GM21423 (cell line): ENCODE measurements around the gene MON2.

ENCODE experiments used
- ATAC-seq: cut with Tn5 transposase; IDR thresholded peaks from one replicate; pipeline ENCODE4 v1.9.1; 2021; ENCODE audit warnings: mild to moderate bottlenecking, moderate library complexity; ENCODE audit not compliant: unreplicated experiment

The MON2 gene

DNA sequence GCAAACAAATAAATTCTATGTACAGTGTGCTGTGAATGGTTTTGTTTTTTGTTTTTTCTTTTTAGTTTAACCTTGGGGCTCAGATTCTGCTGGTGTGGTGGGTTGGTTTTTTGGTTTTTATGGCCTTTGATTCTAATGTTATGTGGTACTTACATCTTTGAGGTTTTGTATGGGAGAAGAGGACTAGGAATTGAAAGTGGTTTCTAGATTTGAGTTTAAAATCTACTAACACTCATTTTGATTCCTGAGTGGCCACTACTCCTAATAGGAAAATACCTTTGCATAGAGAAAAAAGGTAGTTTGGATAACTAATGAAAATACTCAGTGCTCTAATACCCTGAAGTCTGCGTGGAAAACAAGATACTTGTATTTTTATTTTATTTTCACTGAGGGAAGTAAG, 137.7 kb downstream of the MON2 start:
- ATAC-seq: no peak

DNA sequence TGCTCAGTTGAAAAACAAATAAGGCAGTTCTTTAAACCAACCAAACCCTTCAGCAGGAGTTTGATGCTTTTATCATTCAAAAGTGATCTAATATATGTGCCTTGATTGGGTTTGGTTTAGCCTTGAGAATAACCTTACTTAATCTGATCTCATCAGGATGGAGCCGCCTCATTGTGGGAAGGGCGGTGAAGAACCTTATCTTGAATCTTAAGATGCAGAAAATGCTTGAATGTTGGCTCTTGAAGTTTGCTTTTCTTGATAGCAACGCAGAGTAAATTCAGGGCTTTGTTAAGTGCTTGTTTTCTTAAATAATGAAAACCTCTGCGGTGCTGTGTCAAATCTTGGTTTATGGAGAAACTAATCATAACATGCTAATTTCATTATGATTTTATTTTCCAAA, 138.2 kb downstream of the MON2 start:
- ATAC-seq: no peak

DNA sequence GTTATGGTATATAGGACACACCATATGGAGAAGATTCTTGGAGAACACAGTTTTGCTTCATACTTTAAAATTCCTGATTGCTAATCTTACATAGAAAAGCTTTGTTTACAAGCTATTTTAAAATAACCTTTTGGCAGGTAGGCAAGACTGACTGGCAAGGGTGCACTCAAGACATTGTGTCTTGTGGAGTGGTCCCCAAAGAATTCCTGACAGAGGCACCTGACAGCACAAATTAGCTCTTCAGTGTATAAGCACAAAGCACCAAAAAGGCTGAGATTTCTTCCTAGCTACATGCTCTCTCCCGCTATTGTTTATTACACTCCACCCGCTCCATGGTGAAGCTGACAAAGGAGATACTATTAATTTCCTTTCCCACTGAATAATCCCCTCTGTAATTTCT, 139.4 kb downstream of the MON2 start:
- ATAC-seq: no peak

DNA sequence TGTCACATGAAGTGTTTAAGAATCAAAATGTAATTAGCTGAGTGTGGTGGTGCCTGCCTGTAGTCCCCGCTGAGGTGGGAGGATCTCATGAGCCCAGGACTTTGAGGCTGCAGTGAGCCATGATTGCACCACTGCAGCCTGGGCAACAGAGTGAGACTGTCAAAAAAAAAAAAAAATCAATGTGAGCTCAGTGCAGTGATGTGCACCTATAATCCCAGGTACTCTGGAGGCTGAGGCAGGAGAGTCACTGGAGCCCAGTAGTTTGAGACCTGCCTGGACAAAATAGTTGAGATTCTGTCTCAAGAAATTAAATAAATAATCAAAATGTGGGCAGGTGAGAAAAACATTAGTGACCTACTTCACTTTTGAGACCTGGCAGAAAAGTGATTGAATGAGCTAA, 140.0 kb downstream of the MON2 start:
- ATAC-seq: no peak

DNA sequence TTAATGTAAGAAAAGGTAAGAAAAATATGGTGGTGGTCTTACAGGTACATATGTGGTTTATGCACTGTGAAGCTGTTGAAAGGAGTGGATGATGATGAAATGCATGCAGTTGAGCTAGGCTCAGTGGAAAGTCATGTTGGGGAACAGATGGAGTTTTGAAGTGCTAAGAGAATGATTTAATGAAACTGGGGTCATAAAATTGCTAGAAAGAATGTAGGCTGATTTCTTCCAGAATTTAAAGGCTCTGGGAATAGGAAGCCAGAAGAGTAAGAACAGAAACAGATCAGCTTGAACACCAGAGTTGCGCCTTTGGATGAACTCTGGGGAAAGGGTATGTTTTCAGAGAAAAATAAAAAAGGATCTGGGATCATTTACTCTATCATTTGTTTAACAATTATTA, 146.5 kb downstream of the MON2 start:
- no peak for ATAC-seq

DNA sequence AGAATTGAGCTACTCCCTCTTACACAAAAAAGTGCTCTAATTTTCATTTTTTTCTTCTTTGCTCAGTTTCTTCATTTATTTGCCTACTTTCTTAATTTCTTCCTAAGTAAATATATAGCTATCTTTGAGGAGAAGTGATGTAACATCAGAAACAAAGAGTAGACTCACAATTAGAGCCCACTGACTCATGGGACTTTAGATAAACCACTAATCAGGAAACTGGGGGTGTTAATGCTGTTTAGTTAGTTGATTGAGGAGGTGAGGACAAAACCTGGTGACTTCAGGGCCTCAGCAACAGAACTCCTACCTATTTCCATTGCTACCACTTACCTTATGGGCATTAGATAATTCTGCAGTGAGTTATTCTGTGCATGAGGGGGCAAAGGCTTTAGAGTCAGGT, 151.7 kb downstream of the MON2 start:
- no peak for ATAC-seq

DNA sequence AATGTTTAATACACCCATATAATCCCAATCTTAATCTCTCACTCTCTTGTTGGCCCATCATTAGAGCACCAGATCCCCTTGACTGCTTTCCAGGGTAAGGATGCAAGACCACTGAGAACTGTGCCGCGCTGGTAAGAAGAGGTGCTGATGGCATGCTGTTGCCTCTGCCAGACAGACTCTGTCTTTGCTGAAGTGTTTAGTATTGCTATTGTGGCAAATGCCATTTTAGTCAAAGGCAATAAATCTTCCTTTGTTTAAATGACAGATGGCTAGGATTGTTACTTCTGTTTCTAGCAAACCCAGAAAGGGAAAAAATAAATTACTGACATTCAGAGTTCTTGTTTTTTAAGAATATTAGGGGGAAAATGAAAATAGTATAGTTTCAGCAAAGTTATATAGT, 152.3 kb downstream of the MON2 start:
- no peak for ATAC-seq

DNA sequence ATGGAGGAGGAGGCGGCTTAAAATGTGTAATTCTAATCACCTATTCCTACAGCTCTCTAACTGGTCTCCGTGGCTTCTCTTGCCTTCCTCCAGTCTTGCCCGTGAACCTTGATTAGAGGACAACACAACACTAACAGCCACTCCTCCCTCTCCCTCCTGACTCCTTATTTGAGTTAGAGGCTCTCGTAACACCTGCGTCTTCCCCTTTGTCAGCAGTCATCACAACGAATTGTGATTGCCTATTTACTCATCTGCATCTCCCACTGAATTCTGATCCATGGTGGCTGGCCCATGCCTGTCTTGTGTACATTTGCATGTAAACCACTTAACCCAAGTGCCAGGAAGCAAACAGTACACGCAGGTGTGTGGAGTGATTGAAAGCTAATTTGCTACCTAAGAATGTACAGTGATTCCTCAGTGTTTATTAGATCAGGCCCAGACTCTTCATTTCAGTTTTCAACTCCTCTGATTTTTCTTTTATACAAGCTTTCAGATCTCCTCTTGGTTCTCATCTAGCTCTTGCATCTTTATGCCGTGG, 154.5 kb downstream of the MON2 start:
- no peak for ATAC-seq

DNA sequence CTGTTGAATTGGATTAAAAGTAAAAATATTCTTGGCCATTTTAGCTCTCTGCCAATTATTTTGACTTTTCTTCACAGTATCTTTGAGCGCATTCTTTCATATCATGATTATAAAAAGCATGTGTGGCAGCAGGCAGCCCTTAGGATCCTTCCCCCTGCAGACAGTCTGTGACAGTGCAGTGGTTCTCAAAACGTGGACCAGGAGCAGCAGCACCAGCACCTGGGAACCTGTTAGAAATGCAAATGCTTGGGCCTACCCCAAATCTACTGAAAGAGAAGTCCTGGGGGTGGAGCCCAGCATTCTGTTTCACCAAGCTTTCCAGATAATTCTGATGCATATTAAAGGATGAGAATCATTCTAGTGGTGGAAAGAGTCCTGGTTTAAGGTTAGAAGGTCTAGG, 155.6 kb downstream of the MON2 start:
- ATAC-seq: no peak

DNA sequence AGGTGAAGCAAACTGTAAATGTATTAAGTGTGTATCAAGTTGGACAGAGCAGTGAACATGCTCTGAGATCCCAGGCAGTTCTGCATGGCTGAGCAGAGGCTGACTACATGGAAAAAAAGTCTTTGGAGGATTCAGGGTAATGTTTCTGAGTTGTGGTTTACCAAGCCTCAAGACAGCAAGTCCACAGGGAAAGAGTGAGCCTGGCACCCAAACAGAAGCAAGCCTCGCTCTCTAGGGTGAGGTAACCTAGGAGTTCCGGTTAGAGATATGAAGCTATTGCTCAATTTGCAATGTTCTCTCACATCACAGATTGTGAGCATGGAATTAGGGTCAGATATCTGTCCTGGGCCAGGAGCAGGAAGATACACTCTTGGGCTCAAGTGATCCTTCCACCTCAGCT, 158.6 kb downstream of the MON2 start:
- no peak for ATAC-seq

DNA sequence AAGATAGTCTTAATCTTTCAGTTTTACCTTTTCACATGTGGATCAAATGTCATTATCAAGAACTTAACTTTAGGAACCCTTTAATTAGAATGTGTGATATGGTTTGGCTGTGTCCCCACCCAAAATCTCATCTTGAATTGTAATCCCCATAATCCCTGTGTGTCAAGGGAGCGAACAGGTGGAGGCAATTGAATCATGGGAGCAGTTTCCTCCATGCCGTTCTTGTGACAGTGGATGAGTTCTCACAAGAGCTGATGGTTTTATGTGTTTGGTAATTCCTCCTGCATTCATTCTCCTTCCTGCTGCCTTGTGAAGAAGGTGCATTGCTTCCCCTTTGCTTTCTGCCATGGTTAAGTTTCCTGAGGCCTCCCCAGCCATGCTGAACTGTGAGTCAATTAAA, 160.6 kb downstream of the MON2 start:
- ATAC-seq: no peak

DNA sequence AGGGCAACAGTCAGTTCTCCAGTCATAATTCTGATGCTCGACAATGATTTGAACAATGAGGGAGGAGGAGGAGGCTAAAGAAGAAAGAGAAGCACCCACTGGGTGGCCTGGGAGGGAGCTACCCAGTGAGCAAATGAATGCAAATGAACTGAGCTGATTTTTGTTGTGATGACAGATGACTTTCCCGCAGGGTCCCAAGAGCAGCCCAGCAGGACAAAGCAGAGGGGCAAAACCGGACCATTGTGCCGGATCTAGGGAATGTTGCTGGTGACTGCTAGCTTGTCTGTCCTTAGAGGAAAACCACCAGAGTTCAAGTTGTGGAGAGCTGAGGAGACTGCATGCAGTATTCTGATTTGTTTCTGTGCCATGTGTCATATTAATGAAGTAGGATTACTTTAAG, 162.8 kb downstream of the MON2 start:
- no peak for ATAC-seq

DNA sequence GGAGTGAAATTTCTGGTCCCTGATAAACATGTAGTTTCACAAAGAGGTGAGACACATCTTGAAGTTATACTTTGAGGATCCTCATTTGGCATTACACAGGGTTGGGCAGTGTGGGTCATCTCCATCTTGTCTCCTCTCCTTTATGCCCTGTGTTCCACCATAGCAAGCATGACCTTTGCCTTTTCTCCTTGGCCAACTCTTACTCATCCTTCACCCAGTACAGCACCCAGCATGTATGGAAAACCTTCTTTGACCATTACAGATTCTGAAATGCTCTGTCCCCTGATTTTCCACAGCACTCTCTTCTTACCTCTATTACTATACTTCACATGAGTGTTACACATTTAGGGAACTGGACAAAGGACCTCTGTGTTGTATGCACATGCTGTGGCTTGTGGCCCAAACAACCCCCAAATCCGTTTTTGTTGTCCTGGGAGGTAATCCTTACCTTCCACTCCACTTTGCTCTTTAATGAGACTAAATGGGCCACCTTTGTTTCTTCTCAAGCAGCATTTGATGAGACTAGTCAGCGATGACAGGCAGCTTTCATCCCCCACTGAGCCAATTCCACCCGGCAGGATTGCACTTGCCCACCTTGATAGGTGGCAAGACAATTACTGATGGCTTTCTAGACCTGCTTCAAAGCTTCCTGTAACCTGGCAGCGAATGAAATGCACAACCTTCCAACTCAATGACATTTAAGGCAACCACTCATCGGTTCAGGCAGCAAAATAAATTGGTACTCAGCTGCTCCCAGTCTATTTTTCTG, 163.5 kb downstream of the MON2 start:
- no peak for ATAC-seq

DNA sequence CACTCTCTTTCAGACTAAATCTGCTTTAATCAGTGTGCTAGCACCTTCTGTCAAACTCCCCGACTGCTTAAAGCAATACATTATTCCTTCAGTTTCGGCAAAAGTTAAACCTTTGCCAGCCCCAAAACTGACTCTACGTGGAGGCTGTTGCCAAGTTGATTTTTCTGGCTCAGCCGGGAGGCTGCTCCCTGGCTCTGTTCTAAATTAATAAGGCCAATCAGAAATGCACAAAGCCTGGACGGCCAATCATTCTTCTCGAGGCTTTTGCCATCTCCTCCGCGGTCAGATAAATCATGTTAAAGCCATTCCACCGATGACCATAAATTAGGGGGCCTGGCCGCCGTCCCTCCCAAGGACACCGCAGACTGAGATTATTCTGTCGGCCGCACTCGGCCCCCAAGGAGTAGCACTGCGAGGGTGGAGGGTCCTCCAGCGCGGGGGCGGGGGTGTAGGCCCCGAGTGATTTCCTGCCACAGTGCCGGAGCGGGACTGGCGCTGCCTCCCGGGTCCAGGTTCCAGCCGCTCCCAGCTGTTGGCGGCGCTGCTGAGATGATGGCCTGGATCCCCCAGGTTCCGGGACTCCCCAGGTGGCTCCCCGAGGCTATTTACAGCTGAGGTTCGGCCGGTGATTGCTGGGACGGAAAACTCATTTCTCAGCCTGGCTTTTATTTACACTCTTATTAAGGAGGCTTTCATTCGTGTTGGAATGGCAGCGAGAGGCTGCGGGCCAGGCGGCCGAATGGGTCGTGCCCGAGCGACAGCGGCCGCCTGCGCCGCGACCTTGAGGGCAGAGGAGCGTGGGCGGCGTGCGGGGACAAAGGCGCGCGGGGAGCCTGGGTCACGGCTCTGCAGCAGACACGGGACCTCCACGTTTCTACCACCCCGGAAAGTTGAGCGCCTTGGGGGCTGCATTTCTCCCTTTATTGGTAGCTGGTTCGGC, 165.1 kb downstream of the MON2 start:
- peak; percentile 52 for ATAC-seq

DNA sequence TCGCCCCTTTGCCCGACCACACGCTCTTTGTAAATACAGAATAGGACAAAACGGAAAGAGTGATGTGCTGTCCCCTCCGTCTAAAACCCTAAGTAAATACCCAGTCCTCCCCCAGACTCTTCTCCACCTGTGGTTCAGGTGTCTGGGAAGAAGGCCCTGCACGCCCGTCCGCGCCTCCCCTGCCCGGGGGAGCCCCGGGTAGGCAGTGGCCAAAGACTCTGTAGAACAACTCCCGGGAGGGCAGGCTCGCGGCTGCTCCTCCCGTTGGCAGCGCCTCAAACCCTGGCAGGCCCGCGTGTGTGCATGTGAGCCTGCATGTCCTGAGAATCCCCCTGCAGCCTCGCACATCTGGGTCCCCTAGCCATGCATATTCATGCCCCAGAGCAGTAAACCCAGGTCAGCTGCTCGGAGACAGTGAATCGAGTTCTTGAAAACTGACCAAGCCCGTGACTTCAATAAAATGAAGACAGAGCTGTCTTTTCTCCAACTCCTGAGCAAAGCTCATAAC, 165.8 kb downstream of the MON2 start:
- ATAC-seq: peak; percentile 43

DNA sequence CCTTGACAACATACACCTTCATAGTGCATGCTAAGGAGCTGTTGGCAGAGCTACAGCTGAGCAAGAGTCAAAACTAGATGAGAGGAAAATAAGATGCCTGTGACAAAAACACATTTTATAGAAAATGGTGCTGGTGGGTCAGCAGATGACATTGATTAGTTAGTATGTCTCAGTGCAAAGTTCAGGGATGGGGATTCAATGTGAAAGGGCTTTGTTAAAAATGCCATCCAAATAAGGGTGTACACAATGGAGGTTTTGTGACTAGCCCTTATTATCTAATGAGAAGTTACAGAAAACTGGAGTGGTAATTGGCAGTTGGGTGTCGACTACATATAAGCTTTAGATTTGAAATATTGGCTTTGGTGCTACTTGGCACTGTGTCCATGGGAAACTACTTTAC, 169.0 kb downstream of the MON2 start:
- ATAC-seq: no peak

DNA sequence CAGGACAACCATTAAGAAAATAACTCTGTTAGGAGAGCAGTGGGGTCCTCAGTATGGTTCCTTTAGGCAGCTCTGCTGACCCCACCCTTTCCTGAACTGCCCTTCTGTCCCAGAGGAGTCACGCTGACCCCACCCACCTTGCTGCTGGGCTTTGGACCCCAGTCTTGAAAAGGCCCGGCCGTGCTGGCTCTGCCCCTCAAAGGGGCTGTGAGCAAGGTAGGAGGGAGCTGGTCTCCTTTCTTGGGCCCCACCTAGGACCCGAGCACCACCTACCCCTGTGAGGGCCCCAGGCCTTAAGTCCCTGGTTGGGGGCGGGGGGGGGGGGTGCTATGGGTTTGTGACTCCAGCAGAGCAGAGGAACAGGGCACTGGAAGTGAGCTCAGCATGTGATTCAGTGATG, 171.1 kb downstream of the MON2 start:
- ATAC-seq: no peak

DNA sequence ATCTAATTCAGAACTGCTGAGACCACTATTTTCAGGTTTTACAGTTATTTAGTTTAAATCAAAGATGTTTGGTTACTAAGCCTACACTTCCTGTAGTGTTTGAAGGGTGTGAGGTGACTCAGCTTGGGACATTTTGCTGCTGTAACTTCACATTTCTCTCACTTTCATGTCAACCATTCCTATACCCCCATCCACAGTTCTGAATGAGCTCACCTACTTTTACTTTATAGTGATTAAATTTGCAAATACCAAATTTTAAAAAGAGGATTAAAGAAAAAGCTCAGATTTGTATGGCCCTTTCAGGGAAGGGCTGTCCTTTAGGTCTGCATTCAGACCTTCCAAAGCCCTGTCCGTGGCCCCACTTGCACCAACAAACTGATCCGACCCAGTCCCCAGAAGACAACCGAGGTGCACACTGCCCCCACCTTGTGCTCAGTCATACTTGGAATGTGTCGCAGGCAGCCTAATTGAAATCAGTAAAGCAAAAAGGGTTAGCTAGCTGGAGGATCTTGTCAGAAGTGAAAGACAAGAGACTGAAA, 174.4 kb downstream of the MON2 start:
- peak; percentile 92 for ATAC-seq

DNA sequence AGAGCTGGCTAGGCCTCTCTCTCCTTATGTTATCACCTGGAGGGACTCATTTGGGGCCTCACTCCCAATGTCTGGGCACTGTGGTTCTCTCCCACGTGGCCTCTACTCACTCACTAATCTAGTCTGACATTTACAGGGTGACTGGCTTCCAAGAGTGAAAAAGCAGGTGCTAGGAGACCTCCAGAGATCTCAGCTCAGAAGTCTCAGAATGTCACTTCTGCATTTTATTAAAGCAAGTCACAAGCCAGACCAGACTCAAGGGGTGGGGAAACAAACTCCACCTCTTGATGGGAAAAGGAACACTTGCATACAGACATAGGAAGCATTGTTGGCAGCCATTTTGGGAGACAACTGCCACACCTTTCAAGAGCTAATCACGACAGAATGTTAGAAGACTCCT, 175.9 kb downstream of the MON2 start:
- ATAC-seq: no peak

DNA sequence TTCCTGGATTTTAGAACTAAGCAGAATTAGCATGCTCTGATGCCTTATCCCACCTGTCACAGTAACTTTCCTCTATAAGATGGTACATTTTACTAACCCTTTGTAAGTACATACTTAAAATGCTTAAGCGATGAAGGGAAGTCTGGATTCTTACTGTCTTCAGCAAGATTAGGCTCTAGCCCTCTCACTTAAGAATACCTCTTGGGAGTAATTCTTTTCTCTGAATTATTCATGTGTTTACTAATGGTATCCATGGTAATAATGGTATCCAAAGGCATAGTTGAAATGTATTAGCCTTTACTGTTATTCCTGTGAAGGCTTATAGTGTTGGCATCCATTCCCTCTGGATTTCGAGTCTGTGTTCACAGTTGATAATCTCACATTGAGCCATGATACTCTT, 176.9 kb downstream of the MON2 start:
- no peak for ATAC-seq

DNA sequence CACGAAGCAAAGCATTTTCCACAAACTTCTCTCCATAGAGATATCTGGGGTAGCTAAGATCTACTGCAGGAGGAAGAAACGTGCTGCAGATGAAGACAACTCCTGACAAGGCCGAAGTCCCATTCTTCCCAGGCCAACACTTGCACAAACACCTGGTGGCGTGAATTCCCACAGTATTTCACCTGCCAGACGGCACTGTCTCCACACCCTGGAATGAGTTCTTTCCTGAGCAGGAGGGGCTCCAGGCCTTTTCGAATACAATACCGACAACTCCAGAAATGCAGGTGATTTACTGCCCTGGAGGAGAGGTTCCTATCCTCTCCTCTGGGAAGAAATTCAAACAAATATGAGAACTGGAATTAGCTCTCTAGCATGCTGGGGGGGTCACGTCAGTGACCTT, 179.9 kb downstream of the MON2 start:
- ATAC-seq: no peak
